Measurements from ENCODE around the gene PDZK1.
"Not testable (repeated sequence)": the region's sequence is repeated elsewhere in the genome, so short reads cannot be mapped to it uniquely, and the experiment has no call there.

Gene PDZK1

DNA sequence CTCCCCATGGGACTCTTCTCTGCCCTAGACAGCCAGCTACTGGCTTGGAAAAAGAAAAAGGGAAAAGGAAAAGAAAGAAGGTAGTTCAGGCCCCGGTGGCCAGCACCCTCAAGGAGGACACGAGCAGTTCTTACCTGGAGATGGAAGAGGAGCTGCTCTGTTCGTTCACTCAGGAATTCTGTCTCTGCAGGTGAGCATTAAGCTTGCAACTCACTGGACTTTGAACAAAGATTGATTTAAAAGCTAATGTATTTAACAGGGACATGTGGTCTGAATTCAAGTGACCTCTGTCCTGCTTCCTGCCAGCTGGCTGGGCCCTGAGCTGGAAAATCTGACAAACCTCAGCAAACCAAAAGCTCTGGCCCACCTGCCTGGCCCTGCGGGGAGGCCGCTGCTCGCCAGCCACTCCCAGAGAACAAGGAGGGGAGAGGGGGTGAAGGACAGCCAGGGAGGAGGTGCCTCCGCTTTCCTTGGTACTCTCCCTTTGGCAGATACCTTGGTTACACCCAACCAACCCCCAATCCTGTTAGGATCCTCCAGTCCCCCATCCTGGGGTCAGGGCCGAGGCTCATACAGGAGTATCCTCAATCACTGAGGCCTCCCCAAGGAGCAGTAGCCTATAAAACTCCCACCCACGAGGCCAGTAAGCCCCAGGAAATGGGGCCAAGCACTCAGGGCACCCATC, at the start of gene PDZK1:
TSS of gene PDZK1 (minus strand) at position 186 of the 685 bp plus-strand sequence. CDS start 19,347 bp downstream, outside the sequence.
- DNase-seq, result peak; percentile 31

DNA sequence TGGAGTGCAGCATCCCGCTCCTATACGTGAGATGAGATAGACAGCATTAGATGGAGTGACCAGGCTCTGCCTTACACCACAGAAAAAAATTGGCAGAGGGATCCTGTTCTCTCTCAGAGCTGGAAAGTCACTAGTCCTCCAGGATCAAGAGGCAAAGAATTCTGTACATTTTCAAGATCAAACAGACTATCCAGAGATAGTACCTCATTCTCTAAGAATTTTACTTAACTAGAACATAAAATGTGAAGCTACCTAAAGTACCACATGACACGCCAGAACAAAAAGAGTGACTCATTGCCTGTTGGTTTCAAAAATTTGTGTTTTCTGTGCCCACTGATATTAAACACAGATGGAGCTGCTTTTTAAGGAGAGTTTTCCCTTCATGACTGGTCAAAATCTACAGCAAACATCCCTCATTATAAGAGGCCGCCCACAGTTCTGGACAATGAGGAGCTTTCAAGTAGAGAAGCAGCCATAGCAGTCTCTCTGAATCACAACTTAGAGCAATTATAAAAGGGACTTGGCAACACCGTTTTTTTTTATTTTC, 44.4 kb upstream of the PDZK1 start:
- DNase-seq, result peak; percentile 25

DNA sequence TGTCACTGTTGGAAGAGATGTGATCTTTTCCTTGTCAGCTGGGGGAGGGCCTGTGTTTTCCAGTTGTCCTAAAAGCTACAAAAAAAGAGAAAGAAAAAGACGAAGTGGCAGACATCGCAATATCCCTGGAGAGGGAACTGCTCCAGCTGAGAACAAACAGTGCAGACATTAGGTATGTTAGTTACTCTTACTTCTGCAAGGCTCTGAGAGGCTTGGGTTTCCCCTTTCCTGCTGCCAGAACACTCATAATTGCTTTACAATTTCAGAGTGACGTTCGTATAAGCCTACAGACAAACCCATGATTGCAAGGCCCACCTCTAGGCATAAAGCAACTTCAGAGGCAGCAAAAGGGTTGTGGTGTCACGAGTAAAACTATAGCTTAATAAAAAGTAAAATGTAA, 43.3 kb upstream of the PDZK1 start:
- DNase-seq, result peak; percentile 32

DNA sequence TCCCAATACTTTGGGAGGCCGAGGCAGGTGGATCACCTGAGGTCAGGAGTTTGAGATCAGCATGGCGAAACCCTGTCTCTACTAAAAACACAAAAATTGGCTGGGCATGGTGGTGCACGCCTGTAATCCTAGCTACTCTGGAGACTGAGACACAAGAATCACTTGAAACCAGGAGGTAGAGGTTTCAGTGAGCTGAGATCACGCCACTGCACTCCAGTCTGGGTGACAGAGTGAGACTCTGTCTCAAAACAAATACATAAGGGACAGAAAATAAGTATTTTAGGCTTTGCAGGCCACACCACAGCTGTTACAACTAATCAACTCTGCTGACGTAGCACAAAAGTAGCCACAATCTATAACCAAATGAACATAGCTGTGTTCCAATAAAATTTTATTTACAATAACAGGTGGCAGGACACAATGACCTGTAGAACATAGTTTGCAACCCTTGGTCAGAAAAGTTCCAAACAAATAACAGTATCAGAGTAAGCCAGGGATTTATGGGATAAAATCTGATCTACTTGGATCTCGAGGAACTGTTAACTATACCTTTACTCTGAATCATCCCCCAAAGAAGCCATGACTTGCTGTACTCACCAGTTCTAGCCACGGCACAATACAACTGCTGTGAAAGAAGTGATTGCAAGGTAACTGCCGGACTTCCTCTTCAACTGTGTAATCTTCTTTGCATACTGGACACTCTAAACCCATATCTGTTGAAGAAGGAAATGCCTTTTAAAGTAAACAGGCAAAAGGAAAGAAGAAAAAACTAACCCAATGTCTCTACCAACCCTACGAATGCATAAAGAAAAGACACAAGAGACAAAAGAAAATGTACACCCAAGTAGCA, 40.5 kb upstream of the PDZK1 start:
- DNase-seq, result no peak

DNA sequence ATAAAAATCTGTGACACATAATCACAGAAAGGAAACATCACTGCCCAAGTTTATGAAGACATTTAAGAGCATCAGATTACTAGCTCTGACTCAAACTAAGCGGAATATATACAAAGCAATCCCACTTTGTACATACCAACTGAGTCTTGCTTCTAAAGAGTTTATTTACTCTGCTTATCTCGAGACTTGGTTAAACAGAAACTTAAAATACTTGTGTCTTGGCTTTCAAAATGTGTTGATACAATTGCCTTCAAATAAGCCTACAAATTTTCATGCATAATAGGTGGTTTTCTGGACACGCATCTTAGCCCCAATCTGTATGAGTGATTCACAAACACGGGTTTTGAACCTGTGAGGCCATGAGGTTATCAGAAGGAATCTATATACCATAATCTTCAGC, 33.1 kb upstream of the PDZK1 start:
- no peak for DNase-seq

DNA sequence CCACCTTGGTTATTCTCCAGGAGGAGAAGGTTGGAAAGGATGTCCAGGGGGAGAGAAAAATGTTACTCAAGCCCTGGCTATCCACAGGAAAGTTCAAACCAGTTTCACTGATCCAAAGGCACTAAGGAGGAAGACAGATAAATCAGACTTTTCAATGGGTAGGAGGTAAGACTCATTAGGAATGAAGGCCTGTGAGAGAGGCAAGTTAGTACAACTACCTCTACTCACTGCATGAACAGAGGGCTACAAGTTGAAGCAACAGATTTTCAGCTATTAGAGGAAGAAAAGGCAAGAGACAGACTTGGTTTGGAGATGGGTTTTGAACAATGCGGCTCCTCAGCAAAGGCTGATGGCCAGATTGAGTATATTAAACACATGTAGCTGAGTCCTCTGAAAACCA, 29.0 kb upstream of the PDZK1 start:
- DNase-seq, result no peak

- DNase-seq, result no peak
Observed at GRCh38 chr1:145730900-145731299, 23.7 kb upstream of the PDZK1 start.

- no peak for DNase-seq
Observed at GRCh38 chr1:145730467-145730866, 23.3 kb upstream of the PDZK1 start.

DNA sequence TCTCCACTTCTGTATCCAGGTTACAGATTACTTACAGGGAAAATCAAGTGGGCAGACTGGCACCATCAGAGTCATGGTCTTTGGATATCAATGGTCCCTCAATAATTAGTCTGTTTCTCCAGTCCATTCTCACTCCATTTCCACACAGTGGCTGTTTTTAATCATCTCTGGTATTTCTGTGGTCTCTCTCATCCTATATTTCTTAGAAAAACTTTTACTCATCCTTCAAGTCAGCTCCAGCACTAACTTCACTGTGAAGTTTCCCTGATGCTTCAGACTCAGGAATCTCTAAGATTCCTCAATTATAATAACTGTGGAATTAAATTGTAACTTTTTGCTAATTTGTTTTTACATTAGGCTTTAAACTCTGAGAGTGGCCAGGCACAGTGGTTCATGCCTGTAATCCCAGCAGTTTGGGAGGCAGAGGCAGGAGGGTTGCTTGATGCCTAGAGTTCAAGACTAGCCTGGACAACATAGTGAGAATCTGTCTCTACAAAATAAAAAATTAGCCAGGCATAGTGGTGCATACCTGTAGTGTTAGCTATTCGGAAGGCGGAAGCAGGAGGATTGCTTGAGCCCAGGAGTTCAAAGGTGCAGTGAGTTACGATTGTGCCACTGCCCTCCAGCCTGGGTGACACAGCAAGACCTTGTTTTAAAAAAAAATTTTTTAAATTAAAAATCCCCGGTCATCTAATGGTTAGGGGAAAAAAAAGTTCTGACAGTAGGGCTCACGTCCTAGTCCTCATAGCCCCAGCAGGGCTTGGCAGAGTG, 22.7 kb upstream of the PDZK1 start:
- DNase-seq, result no peak

- no peak for DNase-seq
Observed at GRCh38 chr1:145729196-145729595, 22.0 kb upstream of the PDZK1 start.

- not testable (repeated sequence) for DNase-seq
Observed at GRCh38 chr1:145726193-145726592, 19.0 kb upstream of the PDZK1 start.

GRCh38 chr1:145720878-145721671, 13.9 kb upstream of the PDZK1 start:
- DNase-seq, result peak; percentile 71

DNA sequence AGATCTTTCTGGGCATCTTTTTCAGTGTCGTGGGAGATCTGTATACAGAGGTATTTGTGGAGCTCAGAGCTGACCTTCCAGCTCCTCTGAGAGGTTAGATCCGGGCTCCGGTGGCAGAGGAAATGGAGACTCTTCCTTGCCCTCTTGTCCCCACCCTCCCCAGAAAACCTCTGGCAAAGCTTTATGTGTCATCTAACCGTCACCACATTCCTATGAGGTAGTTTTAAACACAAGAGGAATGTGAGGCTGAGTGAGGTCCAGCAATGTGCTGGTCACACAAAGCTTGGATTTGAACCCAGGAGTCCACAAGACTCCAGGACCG, 13.3 kb upstream of the PDZK1 start:
- no peak for DNase-seq

DNA sequence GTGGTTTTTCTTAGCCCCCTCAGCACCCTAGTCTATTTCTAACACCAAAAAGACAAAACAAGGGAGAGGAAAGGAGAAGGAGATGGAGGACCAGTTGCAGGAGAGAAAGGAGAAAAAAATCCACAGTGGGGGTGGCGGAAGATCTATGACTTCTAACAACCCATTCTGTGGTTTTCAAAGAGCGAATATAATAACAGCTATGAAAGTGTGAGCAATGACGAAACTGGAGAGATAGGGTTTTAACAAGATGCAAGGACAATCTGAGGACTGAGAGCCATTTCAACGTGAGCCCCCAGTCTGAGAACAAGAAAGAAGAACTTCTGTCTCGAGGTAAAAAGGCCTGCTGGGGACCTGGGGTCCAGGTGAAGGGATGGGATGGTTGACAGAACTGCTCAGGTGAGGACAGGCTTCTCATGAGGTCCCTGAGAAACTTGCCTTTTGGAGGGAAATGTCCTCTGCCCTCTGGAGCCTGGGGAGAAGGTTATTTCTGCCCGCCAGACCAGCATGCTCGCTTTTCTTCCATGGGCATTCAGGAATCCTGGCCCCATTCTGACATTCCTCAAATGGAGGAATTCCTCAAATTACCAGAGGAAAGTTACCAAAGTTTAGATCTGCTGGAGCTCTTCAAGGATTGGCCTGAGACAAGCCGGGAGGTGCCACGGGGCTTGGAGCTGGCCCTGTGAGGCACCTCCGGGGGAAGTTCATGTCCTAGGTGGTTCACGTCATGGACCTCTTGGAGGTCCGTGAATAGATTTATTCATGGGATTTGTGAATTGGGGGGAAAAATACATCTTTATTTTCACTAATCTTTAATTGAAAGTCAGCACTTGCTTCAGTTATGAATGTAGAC, 12.3 kb upstream of the PDZK1 start, which contains the start of gene CD160:
TSS of gene CD160 (plus strand) at position 270 of the 850 bp plus-strand sequence. CDS start 8,829 bp downstream, outside the sequence.
- DNase-seq, result no peak

- DNase-seq, result not testable (repeated sequence)
Observed at GRCh38 chr1:145718465-145718864, 11.3 kb upstream of the PDZK1 start.

- DNase-seq, result no peak
Observed at GRCh38 chr1:145717833-145718232, 10.7 kb upstream of the PDZK1 start.

GRCh38 chr1:145716641-145717345, 9.6 kb upstream of the PDZK1 start:
- no peak for DNase-seq

- DNase-seq, result no peak
Observed at GRCh38 chr1:145714524-145715111, 7.5 kb upstream of the PDZK1 start.

GRCh38 chr1:145711213-145711651, 4.1 kb upstream of the PDZK1 start:
- no peak for DNase-seq
